SH-SY5Y (cell line): ENCODE data around the gene AIFM1.

Experiments
- GATA2 ChIP-seq: IDR thresholded peaks from 2 replicates; pipeline ENCODE4 v1.6.1; 2011; ENCODE audit warnings: mild to moderate bottlenecking, low read depth, low read length
- GATA3 ChIP-seq: IDR thresholded peaks from 2 replicates; pipeline ENCODE4 v1.6.1; 2011; ENCODE audit warnings: low read depth, mild to moderate bottlenecking, low read length, moderate library complexity

GRCh38 chrX:130213376-130213775 lies 47.7 kb upstream of the AIFM1 start:
- TF ChIP-seq GATA2 (no peak), GATA3 (no peak)
